NCI-H526 treated with DMSO at 0.1 percent for 48 hours (cell line): ENCODE data around the gene AVEN.

Experiments used
- DNase-seq: peaks from one replicate; lab custom pipeline; 2025; lab: John Stamatoyannopoulos, UW

The AVEN gene

GRCh38 chr15:33913459-33913858 lies 125.5 kb downstream of the AVEN start:
- no peak for DNase-seq

- DNase-seq: no peak
Measured at GRCh38 chr15:33912326-33912725, 126.7 kb downstream of the AVEN start.

GRCh38 chr15:33910741-33911140 lies 128.3 kb downstream of the AVEN start:
- no peak for DNase-seq

GRCh38 chr15:33908406-33908805 lies 130.6 kb downstream of the AVEN start:
- DNase-seq: no peak

GRCh38 chr15:33907326-33907725 lies 131.7 kb downstream of the AVEN start:
- no peak for DNase-seq

GRCh38 chr15:33903661-33904060 lies 135.3 kb downstream of the AVEN start:
- no peak for DNase-seq

- no peak for DNase-seq
Measured at GRCh38 chr15:33902043-33902442, 137.0 kb downstream of the AVEN start.

GRCh38 chr15:33894193-33894592 lies 144.8 kb downstream of the AVEN start:
- no peak for DNase-seq

GRCh38 chr15:33888176-33888575 lies 150.8 kb downstream of the AVEN start:
- no peak for DNase-seq

- no peak for DNase-seq
Measured at GRCh38 chr15:33882921-33883320, 156.1 kb downstream of the AVEN start.

- DNase-seq: no peak
Measured at GRCh38 chr15:33874156-33874555, 164.8 kb downstream of the AVEN start.

GRCh38 chr15:33872416-33873106 lies 166.4 kb downstream of the AVEN start:
- DNase-seq: no peak

- no peak for DNase-seq
Measured at GRCh38 chr15:33871980-33872379, 167.0 kb downstream of the AVEN start.

- DNase-seq: no peak
Measured at GRCh38 chr15:33866101-33866737, 172.8 kb downstream of the AVEN start.

GRCh38 chr15:33865416-33865815 lies 173.6 kb downstream of the AVEN start:
- DNase-seq: no peak

- no peak for DNase-seq
Measured at GRCh38 chr15:33864360-33865075, 174.5 kb downstream of the AVEN start.

GRCh38 chr15:33860754-33861153 lies 178.2 kb downstream of the AVEN start:
- DNase-seq: no peak

GRCh38 chr15:33859992-33860545 lies 178.9 kb downstream of the AVEN start:
- DNase-seq: no peak

- DNase-seq: no peak
Measured at GRCh38 chr15:33858836-33859235, 180.2 kb downstream of the AVEN start.

- DNase-seq: no peak
Measured at GRCh38 chr15:33857726-33858125, 181.3 kb downstream of the AVEN start.

- DNase-seq: no peak
Measured at GRCh38 chr15:33852570-33852969, 186.4 kb downstream of the AVEN start.

GRCh38 chr15:33852094-33852493 lies 186.9 kb downstream of the AVEN start:
- no peak for DNase-seq

GRCh38 chr15:33851079-33851478 lies 187.9 kb downstream of the AVEN start:
- DNase-seq: no peak
